ENCODE data around the gene CCDC171. TPM values are rescaled to one million over a fixed set of nuclear protein-coding genes. Genes with fewer than 3 reads are reported as not detected.

Gene CCDC171
- total and polyA plus RNA-seq, 2 experiments from 2014 or later, result 0.73 to 2.9 TPM

DNA sequence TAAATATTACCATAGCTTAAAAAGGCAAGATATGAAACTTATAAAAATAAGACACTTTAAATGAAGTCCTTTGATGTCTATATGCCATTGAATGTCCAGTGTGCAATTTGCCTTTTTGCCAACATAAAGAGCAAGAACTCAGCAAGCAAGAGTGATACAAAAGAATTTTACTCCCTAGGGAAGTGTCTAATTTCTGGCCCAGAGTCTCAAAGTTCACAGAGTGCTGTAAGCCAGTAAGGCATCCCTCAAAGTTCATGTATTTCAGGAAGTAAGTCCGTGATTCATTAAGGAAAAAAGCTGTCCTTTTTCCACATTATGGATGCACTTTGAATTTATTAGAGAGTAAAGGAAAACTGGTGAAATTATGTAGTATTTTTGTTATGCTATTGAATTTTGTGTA is 185.2 kb downstream of the CCDC171 start:
- no peaks in the 10 kb centered on the region for H3K27me3 ChIP-seq

DNA sequence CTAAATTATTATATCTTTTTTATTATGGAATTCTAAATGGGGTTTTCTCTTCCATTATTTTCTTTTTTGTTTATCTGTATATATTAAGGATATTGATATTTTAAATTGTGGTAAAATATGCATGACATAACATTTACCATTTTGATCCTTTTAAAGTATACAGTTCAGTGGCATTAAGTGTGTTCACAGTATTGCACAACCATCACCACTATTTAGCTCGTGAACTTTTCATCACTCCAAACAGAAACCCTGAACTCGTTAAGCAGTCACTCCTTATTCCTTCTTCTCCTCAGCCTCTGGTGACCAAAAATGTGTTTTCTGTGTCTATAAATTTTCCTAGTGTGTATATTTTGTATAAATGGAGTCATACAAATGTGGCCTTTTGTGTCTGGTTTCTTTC is 188.2 kb downstream of the CCDC171 start:
- Histone ChIP-seq H3K4me3 (no peak overlapping the region), H3K4me2 (no peak overlapping the region), H4K20me1 (ENCODE audit: insufficient read depth, poor library complexity, severe bottlenecking) (no peaks in the 10 kb centered on the region), H3K79me2 (no peaks in the 10 kb centered on the region), H3K27ac (no peak overlapping the region), H3K9me2 (replicated peaks; ENCODE audit: insufficient read depth) (no peaks in the 10 kb centered on the region), H2AFZ (no peak overlapping the region), H3K4me1 (ENCODE audit: insufficient read depth) (no peaks in the 10 kb centered on the region), H3K9me3 (ENCODE audit: low read depth) (no peaks in the 10 kb centered on the region), H3K36me3 (replicated peaks; ENCODE audit: insufficient read depth, low read depth) (no peaks in the 10 kb centered on the region), H3K27me3 (no peaks in the 10 kb centered on the region)
- TF ChIP-seq, protein P1, sequence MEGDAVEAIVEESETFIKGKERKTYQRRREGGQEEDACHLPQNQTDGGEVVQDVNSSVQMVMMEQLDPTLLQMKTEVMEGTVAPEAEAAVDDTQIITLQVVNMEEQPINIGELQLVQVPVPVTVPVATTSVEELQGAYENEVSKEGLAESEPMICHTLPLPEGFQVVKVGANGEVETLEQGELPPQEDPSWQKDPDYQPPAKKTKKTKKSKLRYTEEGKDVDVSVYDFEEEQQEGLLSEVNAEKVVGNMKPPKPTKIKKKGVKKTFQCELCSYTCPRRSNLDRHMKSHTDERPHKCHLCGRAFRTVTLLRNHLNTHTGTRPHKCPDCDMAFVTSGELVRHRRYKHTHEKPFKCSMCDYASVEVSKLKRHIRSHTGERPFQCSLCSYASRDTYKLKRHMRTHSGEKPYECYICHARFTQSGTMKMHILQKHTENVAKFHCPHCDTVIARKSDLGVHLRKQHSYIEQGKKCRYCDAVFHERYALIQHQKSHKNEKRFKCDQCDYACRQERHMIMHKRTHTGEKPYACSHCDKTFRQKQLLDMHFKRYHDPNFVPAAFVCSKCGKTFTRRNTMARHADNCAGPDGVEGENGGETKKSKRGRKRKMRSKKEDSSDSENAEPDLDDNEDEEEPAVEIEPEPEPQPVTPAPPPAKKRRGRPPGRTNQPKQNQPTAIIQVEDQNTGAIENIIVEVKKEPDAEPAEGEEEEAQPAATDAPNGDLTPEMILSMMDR (IDR thresholded peaks at IDR 0.05; ENCODE audit: poor library complexity), result no peak
- TF ChIP-seq EZH2 (IDR thresholded peaks at IDR 0.05; ENCODE audit: borderline replicate concordance), result no peak
- TF ChIP-seq EZH2phosphoT487 (IDR thresholded peaks at IDR 0.05; ENCODE audit: low read depth, severe bottlenecking, unreplicated experiment), result no peak
- 39% methylated on average over 2 of the region's 2 CpGs for WGBS (ENCODE audit: low lambda C conversion rate, missing lambda C conversion rate)
- no peak for DNase-seq (ENCODE audit: low spot score)

More for the DNA sequence above, 185.2 kb downstream of the CCDC171 start:
- WGBS (ENCODE audit: low lambda C conversion rate, missing lambda C conversion rate), result 71% methylated on average over 1 of the region's 1 CpG
- no peak overlapping the region for H3K4me2 ChIP-seq
- H3K9me2 ChIP-seq (replicated peaks; ENCODE audit: insufficient read depth), result no peaks in the 10 kb centered on the region
- H3K9me3 ChIP-seq (ENCODE audit: low read depth), result no peaks in the 10 kb centered on the region
- TF ChIP-seq, protein P1 (IDR thresholded peaks at IDR 0.05; ENCODE audit: poor library complexity), result no peak
- TF ChIP-seq EZH2phosphoT487 (IDR thresholded peaks at IDR 0.05; ENCODE audit: low read depth, severe bottlenecking, unreplicated experiment) (no peak), EZH2 (IDR thresholded peaks at IDR 0.05; ENCODE audit: borderline replicate concordance) (no peak)
- H3K4me1 ChIP-seq (ENCODE audit: insufficient read depth), result peaks cover 6% of the 10 kb centered on the region
- no peak overlapping the region for H3K4me3 ChIP-seq
- no peak for DNase-seq (ENCODE audit: low spot score)
- no peaks in the 10 kb centered on the region for H4K20me1 ChIP-seq (ENCODE audit: insufficient read depth, poor library complexity, severe bottlenecking)
- no peak overlapping the region for H2AFZ ChIP-seq
- H3K27ac ChIP-seq, result no peak overlapping the region
- H3K36me3 ChIP-seq (replicated peaks; ENCODE audit: insufficient read depth, low read depth), result no peaks in the 10 kb centered on the region
- H3K79me2 ChIP-seq, result no peaks in the 10 kb centered on the region

DNA sequence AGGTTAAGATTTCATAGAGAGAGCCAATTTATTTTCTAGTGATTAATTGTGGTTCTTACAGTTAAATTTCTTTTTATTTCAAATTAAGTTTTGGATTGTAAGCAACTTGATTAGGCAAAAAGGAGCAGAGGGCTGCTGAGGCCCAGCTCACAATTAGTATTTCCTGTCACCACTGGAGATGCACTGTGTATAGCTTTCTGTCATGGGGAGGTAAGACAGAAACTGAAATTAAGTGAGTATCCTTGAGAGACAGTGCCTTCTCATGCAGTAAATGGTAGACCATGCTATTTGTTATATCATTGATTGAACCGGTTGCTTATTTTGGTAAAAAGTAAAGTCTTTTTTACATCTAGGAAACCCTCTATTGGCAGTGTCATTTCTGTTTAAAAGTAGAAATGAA is 190.7 kb downstream of the CCDC171 start:
- Histone ChIP-seq H3K9me3 (ENCODE audit: low read depth) (no peaks in the 10 kb centered on the region), H3K4me1 (ENCODE audit: insufficient read depth) (no peaks in the 10 kb centered on the region), H4K20me1 (ENCODE audit: insufficient read depth, poor library complexity, severe bottlenecking) (no peaks in the 10 kb centered on the region), H3K27ac (no peak overlapping the region), H3K4me3 (no peak overlapping the region), H2AFZ (no peak overlapping the region), H3K4me2 (no peak overlapping the region), H3K9me2 (replicated peaks; ENCODE audit: insufficient read depth) (no peaks in the 10 kb centered on the region), H3K36me3 (replicated peaks; ENCODE audit: insufficient read depth, low read depth) (no peaks in the 10 kb centered on the region), H3K79me2 (no peaks in the 10 kb centered on the region), H3K27me3 (no peaks in the 10 kb centered on the region)
- TF ChIP-seq, protein P1 (IDR thresholded peaks at IDR 0.05; ENCODE audit: poor library complexity), result no peak
- TF ChIP-seq EZH2phosphoT487 (IDR thresholded peaks at IDR 0.05; ENCODE audit: low read depth, severe bottlenecking, unreplicated experiment) (no peak), EZH2 (IDR thresholded peaks at IDR 0.05; ENCODE audit: borderline replicate concordance) (no peak)
- 100% methylated on average over 1 of the region's 1 CpG for WGBS (ENCODE audit: low lambda C conversion rate, missing lambda C conversion rate)
- no peak for DNase-seq (ENCODE audit: low spot score)

DNA sequence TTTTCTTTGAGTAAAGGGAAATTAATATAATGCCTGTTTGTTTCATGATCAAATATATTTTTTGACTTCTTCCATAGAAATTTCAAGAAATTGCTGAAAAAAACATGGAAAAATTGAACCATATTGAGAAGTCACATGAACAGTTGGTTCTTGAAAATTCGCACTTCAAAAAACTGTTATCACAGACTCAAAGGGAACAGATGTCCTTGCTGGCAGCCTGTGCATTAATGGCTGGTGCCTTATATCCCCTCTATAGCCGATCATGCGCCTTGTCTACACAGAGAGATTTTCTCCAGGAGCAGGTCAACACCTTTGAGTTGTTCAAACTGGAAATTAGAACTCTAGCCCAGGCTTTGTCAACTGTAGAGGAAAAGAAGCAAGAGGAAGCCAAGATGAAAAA is 191.4 kb downstream of the CCDC171 start:
- no peak for DNase-seq (ENCODE audit: low spot score)
- H3K27ac ChIP-seq, result no peak overlapping the region

More for the DNA sequence above, 191.4 kb downstream of the CCDC171 start:
- Histone ChIP-seq H3K79me2 (no peaks in the 10 kb centered on the region), H3K4me3 (no peak overlapping the region), H3K4me2 (no peak overlapping the region), H3K27me3 (no peaks in the 10 kb centered on the region), H2AFZ (no peak overlapping the region), H3K36me3 (replicated peaks; ENCODE audit: insufficient read depth, low read depth) (no peaks in the 10 kb centered on the region), H3K9me2 (replicated peaks; ENCODE audit: insufficient read depth) (no peaks in the 10 kb centered on the region), H3K9me3 (ENCODE audit: low read depth) (no peaks in the 10 kb centered on the region), H3K4me1 (ENCODE audit: insufficient read depth) (no peaks in the 10 kb centered on the region), H4K20me1 (ENCODE audit: insufficient read depth, poor library complexity, severe bottlenecking) (no peaks in the 10 kb centered on the region)
- no peak for TF ChIP-seq EZH2 (IDR thresholded peaks at IDR 0.05; ENCODE audit: borderline replicate concordance)
- TF ChIP-seq, protein P1 (IDR thresholded peaks at IDR 0.05; ENCODE audit: poor library complexity), result no peak
- TF ChIP-seq EZH2phosphoT487 (IDR thresholded peaks at IDR 0.05; ENCODE audit: low read depth, severe bottlenecking, unreplicated experiment), result no peak
- WGBS (ENCODE audit: low lambda C conversion rate, missing lambda C conversion rate), result 92% methylated on average over 3 of the region's 3 CpGs

Measured in hepatocyte (in vitro differentiated cells).